Bronchial epithelial cell (primary cell): Measurements from ENCODE around the gene GRIP1. TPM values are rescaled to one million over a fixed set of nuclear protein-coding genes. Genes with fewer than 3 reads are reported as not detected.

Source experiments
- DNase-seq: peaks from one replicate; pipeline ENCODE4 v3.0.0-alpha.2; 2010; ENCODE audit warnings: low read depth
- FAIRE-seq: peaks from 2 replicates; lab custom pipeline; 2011; peaks lifted over from hg19 to GRCh38; lab: Jason Lieb, UNC
- H3K27me3 ChIP-seq: 2 replicates; pipeline ENCODE4 v1.5.1; 2011; ENCODE audit warnings: low read length; ENCODE audit not compliant: control insufficient read depth, insufficient read depth
- H3K36me3 ChIP-seq: 2 replicates; pipeline ENCODE4 v1.5.1; 2011; ENCODE audit warnings: low read length; ENCODE audit not compliant: control insufficient read depth, insufficient read depth
- H3K4me3 ChIP-seq: 2 replicates; pipeline ENCODE4 v1.5.1; 2011; ENCODE audit warnings: mild to moderate bottlenecking, low read depth, low read length, control low read depth
- CTCF ChIP-seq: IDR thresholded peaks from 2 replicates; pipeline ENCODE4 v1.5.1; 2011; ENCODE audit warnings: mild to moderate bottlenecking, moderate library complexity, low read length, control low read depth, inconsistent platforms; ENCODE audit not compliant: insufficient read depth, severe bottlenecking
- total RNA-seq: library from RNA; depleted of rRNA; stranded (reverse); fragments of >200 nt; gene quantifications from 2 replicates; pipeline ENCODE4 v1.2.1, GENCODE V29; 2014

The GRIP1 gene
- total RNA-seq, 1 donor from 2014 or later: 3.9 TPM

- DNase-seq: no peak
- no peaks in the 10 kb centered on the region for H3K27me3 ChIP-seq
- no peak for TF ChIP-seq CTCF
- FAIRE-seq: no peak
- no peaks in the 10 kb centered on the region for H3K36me3 ChIP-seq
- H3K4me3 ChIP-seq: no peak overlapping the region
These were observed 303.3 kb downstream of the GRIP1 start for GRCh38 chr12:66375560-66375959.

GRCh38 chr12:66371982-66372381, 306.9 kb downstream of the GRIP1 start:
- TF ChIP-seq CTCF: no peak
- DNase-seq (no peak), FAIRE-seq (no peak)
- Histone ChIP-seq H3K36me3 (no peaks in the 10 kb centered on the region), H3K4me3 (no peak overlapping the region), H3K27me3 (no peaks in the 10 kb centered on the region)

- FAIRE-seq: no peak
- no peaks in the 10 kb centered on the region for H3K36me3 ChIP-seq
- H3K27me3 ChIP-seq: no peaks in the 10 kb centered on the region
- no peak overlapping the region for H3K4me3 ChIP-seq
- no peak for DNase-seq
- TF ChIP-seq CTCF: no peak
These were observed 311.7 kb downstream of the GRIP1 start for GRCh38 chr12:66367015-66367667.

GRCh38 chr12:66365718-66366490, 313.0 kb downstream of the GRIP1 start:
- peak; percentile 22 for DNase-seq
- no peak for FAIRE-seq
- H3K27me3 ChIP-seq: no peaks in the 10 kb centered on the region
- H3K36me3 ChIP-seq: no peaks in the 10 kb centered on the region
- TF ChIP-seq CTCF: no peak
- no peak overlapping the region for H3K4me3 ChIP-seq

GRCh38 chr12:66361703-66362102, 317.2 kb downstream of the GRIP1 start:
- DNase-seq: no peak
- no peak for FAIRE-seq
- no peak overlapping the region for H3K4me3 ChIP-seq
- no peaks in the 10 kb centered on the region for H3K27me3 ChIP-seq
- no peak for TF ChIP-seq CTCF
- H3K36me3 ChIP-seq: no peaks in the 10 kb centered on the region

GRCh38 chr12:66359300-66359699, 319.6 kb downstream of the GRIP1 start:
- FAIRE-seq: no peak
- H3K4me3 ChIP-seq: no peak overlapping the region

More at GRCh38 chr12:66359300-66359699, 319.6 kb downstream of the GRIP1 start:
- no peak for TF ChIP-seq CTCF
- no peaks in the 10 kb centered on the region for H3K36me3 ChIP-seq
- no peaks in the 10 kb centered on the region for H3K27me3 ChIP-seq
- no peak for DNase-seq
